ENCODE results near the gene C1orf94.
"Not testable (repeated sequence)": the region's sequence is repeated elsewhere in the genome, so short reads cannot be mapped to it uniquely, and the experiment has no call there.

Gene C1orf94

DNA sequence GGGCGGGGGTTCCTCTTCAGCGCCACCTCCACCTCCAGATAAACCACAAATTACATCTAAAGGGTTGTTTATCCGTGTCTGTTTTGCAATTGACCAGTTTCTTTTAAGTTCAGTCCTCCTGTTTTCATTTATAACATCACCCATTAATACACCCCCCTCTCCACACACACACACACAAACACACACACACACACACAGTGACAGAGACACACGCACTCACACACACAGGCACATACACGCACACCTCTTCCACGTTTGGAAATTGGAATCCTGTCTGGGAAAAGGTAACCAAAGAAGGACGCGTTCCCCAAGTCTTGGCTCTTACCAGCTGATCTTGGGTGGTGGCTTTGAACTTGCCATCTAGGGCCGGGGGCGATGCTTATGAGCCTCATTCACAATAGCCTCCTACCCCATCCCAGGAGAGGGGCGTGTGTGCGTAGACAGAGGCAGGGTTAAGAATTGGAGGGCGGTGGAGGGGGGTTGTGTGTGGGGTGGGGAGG, 11.2 kb upstream of the C1orf94 start:
- DNase-seq (ENCODE audit: low spot score), result no peak

DNA sequence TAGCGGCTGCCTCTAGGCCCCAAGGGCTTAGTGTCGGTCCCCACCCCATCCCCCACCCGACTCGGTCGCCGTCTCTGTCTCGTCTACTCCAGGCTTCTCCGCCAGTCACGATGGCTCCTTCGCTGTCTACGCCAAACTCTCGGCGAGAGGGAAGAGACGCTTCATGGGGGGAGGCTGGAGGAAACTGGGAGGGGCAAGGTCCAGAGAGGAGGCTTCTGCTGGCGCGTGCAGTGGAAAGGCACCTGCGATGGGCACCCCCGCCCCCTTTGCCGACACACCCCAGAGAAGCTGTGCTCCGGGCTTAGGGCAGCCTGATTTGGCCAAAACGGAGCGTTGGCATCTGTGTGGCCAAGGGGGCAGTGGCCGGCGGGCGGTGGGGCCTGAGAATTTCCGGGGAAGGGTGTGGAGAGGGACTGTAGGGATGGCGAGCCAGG, 10.5 kb upstream of the C1orf94 start:
- no peak for DNase-seq (ENCODE audit: low spot score)

DNA sequence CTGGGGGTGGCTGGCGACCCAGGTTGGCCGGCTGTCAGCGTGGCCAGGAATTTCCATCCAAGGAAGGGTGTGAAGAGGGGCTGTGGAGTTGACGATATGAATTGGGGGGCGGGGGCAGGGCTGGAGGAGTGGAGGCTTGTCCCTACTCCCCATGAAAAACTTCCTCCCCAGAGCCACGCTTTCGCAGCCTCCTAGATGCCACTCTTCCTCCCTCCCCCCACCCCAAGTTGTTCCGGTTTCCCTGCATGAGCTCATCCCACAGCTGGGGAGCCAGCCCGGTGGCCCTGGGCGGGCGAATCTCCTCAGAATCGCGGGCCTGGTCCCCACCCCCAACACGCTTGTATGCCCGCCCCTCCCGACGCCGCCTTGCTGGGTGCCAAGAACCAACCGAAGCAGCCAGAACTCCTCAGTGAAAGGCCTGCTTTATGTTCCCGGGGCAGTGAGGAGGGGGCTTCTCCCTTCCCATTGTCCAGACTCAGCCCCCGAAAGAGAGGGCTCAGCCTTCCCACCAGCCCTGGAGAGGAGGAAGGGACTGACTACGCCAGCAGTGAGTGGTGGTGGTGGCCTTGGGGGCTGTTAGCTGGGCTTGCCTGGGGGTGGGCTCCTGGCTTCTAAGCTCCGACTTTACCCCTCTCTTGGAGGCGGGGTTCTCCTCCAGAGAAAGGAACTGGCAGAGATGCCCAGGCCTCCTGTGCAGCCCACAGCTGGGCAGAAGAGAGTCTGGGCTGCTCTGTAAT, 9.9 kb upstream of the C1orf94 start:
- DNase-seq (ENCODE audit: low spot score), result no peak

DNA sequence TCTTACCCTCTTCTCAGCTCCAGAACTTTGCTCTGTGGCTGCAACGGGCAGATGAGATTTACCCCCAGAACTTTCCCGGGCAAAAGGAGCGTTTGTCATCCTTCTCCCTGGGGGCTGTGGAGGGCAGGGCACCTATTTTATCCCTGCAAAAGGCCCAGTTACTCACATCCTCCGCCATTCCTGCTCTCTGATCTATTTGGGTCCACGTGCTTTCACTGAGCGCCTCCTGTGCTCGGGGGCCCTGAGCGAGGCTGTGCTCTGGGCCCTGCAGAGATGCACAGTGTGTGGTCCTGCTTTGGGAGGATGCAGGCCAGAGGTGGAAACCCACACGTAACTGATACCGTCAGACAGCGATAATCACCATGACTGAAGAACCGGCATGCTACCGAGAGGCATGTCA, 9.3 kb upstream of the C1orf94 start:
- DNase-seq (ENCODE audit: low spot score), result no peak

- no peak for DNase-seq (ENCODE audit: low spot score)
Measured at GRCh38 chr1:34175744-34176143, 963 bp upstream of the C1orf94 start.

DNA sequence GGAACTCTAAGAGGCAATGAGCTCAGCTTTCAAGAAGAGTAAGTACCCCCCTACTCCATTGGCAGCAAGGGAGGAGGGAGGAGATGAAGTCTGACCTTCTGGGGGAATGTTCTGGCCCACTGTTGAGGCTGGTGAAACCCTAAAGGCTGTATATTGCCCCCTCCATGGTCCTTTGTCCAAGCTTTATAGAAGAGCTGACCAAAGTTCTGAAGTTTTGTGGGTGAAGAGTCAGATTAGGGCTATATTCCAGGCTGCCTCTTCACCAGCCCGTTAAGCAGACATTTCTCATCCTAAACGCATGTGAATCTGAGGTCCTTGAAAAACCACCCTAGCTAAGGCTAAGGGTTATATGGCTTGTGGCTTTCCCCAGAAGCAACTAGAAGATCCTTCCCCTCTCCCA, 1.4 kb downstream of the C1orf94 start:
- no peak for DNase-seq (ENCODE audit: low spot score)

- DNase-seq (ENCODE audit: low spot score), result not testable (repeated sequence)
Measured at GRCh38 chr1:34183381-34183780, 6.7 kb downstream of the C1orf94 start.

- no peak for DNase-seq (ENCODE audit: low spot score)
Measured at GRCh38 chr1:34186741-34187494, 10.2 kb downstream of the C1orf94 start.

DNA sequence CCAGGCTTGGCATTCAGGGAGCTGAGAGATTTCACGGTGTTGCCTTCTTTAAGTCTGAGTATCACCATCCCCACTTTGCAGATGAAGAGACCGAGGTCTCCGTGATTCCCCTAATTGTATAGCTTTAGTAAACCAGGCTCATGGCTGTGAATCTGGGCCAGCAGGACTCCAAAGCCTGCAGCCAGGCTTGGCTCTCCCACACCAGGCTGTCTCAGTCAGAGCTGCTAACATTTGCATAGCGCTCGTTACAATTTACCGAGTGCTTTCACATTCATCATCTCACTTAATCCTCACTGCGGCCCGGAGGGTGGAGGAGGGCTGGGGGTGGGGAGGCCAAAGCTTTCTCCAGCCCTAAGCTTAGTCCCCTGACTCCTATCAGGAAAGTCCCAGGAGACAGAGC, 11.7 kb downstream of the C1orf94 start:
- DNase-seq (ENCODE audit: low spot score), result no peak

DNA sequence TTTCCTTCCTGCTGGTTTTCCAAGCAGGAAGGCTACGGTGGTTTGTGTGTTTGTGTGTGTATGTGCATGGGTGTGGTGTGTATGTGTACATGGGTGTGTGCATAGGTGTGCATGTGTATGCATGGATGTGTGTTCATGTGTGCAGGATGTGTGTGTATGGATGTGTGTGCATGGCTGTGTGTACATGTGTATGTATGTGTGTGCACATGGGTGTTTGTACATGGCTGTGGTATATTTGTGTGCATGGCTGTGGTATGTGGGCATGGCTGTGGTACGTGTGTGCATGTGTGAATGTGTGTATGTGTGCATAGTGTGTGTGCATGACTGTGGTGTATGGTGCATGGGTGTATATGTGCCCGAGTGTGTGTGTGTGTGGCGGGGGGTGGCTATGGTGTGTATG, 12.3 kb downstream of the C1orf94 start:
- no peak for DNase-seq (ENCODE audit: low spot score)

DNA sequence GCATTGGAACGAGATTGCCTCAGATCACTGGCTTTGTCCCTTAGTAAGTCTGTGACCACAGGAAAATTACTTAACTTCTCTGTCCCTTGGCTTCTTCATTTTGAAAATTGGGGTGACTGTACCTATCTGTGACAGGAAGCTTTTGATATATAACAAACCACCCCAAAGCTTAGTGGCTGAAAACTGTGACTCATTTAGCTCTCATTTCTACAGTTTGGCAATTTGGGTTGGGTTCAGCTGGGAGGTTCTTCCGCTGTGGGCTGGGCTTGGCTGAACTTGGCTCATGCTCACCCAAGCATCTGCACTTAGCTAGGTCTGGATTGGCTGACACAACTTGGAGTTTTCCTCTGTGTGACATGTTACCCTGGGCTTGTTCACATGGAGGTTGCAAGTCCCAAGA, 14.0 kb downstream of the C1orf94 start:
- DNase-seq (ENCODE audit: low spot score), result no peak

DNA sequence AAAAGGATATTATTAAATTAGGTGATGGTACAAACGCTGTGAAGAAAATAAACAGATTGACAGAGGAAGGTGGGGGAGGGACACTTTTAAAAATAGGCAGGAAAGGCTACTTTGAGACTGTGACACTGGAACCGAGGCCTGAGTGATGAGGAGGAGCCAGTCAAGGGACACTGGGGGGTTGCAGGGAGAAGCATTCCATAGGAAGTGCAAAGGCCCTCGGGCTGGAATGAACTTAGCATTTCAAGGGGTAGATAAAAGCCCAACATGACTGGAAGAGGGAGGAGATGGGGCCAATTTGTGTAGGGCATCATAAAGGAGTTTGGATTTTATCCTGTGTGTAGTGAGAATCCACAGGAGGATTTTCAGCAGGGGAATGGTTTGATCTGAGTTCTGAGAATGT, 15.9 kb downstream of the C1orf94 start:
- no peak for DNase-seq (ENCODE audit: low spot score)

DNA sequence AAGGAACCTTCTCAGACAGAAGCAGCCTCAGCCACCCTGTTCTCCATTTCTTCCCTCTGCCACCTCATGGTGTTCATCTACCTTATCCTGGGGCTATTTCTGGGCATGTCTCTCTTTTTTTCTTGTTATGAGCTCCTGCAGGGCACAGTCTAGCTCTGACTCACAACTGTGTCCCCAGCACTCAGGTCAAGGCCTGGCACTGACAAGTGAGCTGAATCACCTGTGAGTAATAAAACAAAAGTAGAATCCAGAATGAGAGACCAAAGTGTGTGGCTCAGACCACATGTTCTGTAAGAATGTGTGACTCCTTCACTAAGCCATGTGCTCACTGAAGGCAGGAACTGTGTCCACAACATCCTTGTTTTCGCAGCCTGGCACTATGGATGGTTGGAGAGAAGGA, 23.2 kb downstream of the C1orf94 start:
- peak; percentile 52 for DNase-seq (ENCODE audit: low spot score)

- DNase-seq (ENCODE audit: low spot score), result no peak
Measured at GRCh38 chr1:34212673-34213072, 36.0 kb downstream of the C1orf94 start.

- no peak for DNase-seq (ENCODE audit: low spot score)
Measured at GRCh38 chr1:34213956-34214355, 37.2 kb downstream of the C1orf94 start.

- DNase-seq (ENCODE audit: low spot score), result no peak
Measured at GRCh38 chr1:34231441-34231840, 54.7 kb downstream of the C1orf94 start.

GRCh38 chr1:34235594-34235993, 58.9 kb downstream of the C1orf94 start:
- no peak for DNase-seq (ENCODE audit: low spot score)

DNA sequence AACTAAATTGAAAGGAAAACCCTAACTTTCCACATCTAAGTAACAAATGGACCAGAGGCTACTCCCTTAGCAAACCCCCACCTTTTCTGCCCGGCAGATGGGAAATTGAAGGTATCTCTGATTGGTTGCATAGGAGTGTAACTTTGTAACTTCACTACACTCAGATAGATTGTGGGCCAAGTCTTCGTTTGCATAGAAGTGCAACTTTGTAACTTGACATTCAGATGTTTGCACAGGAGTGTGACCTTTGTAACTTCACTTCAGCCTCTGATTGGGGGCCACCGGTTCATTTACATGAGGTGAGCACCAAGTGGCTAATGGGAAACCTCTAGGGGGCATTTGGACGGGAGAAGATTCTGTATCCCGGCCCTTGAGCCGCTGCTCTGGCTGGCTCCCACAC, 59.4 kb downstream of the C1orf94 start:
- DNase-seq (ENCODE audit: low spot score), result no peak

DNA sequence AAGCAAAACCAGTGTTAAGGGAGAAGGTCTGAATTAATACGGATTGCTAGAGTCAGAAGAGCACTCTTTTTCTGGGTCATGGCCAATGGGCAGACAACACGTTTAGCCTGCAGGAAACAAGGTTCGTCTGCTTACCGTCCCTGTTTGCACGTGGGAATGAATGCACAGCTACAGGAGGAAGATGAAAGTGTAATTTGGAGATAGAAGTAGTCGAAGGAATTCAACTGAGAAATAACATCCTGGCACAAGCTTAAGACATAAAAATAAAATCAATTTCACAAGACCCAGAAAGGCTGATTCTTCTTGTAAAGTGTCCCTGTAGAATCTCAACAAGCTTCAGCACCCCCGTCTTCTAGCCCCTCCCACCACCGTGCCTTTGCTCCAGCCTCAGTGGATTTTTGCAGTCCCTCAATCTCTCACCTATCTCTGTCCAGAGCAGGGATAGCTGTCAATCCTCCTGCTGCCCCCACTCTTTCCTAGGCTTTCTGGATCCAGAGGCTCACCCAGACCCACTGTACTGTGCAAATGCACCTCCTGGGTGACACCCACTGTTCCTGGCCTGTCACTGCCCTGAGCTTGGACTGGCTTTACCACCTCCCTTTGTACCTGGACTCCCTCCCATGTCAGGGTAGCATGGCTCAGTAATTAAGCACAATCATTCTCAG, 60.6 kb downstream of the C1orf94 start:
- no peak for DNase-seq (ENCODE audit: low spot score)

DNA sequence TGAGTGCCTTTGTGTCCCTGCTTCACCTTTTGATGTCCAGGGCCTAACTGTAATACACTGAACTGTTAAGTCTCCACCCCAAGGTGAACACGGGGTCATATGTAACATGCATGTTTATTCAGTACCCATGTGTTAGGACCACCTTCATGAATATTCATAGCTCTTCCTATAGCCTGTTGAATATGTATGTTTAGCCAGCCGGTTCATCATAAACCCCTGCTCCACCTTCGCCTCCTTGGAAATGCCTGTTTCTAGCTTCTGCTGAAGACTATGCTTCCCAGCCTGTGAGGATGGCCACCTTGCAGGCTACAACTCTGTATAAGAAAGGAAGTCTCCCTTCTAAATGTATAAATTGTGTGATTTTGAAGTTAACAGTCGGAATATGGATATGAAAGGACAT, 69.3 kb downstream of the C1orf94 start:
- no peak for DNase-seq (ENCODE audit: low spot score)

DNA sequence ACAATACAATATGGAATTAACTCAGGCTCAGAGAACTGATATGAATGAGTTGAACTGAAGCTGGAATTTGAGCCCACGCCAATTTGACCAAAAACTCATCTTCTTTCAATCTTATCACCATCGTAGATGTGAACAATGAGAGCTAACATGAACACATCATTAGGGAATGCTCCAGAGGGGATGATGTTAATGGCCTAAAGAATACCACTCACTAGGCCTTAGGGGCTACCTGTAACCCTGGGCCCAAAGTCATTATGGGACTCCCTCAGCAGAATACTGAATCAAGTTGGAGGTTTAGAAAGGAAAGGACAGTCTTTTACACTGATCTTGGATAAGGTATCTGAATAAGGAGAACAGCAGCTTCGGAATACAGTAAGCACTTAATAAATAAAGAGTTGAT, 73.6 kb downstream of the C1orf94 start:
- no peak for DNase-seq (ENCODE audit: low spot score)

- no peak for DNase-seq (ENCODE audit: low spot score)
Measured at GRCh38 chr1:34262023-34262853, 85.5 kb downstream of the C1orf94 start.

Measured in LoVo (cell line).